ENCODE data around the gene LIG4.

- no peak for TF ChIP-seq CTCF (IDR thresholded peaks at IDR 0.05)
- TF ChIP-seq POLR2A (IDR thresholded peaks at IDR 0.05), result no peak
Observed at GRCh38 chr13:108220041-108220440, 4.7 kb upstream of the LIG4 start.

All from thyroid gland (tissue), 4 donors.